WTC11 (cell line): ENCODE measurements around the gene DPP4. TPM values are rescaled to one million over a fixed set of nuclear protein-coding genes. Genes with fewer than 3 reads are reported as not detected.
"Not testable (repeated sequence)": the region's sequence is repeated elsewhere in the genome, so short reads cannot be mapped to it uniquely, and the experiment has no call there.

Experiments
- ATAC-seq: fragments of 200-7000 bp; cut with Tn5 transposase; 2 replicates; pipeline ENCODE4 v1.10.0; 2021; ENCODE audit warnings: mild to moderate bottlenecking, moderate library complexity
- CTCF ChIA-PET: fragments of 300-600 bp; sonication (Branson Sonifier 250); formaldehyde crosslinking; loops from one replicate; lab custom pipeline; 2021; ENCODE audit warnings: antibody characterized with exemption; lab: Charles Lee
- POLR2A ChIA-PET: fragments of 350-600 bp; sonication (Branson Sonifier 250); formaldehyde crosslinking; loops from one replicate; lab custom pipeline; 2021; ENCODE audit warnings: antibody characterized with exemption; lab: Charles Lee
- DNase-seq: peaks from one replicate; pipeline ENCODE4 v3.0.0; 2021; ENCODE audit warnings: low spot score
- H3K27ac Mint-ChIP-seq: 2 replicates; pipeline ENCODE4 v1.8.0; 2021; ENCODE audit warnings: mixed read lengths
- H3K27me3 Mint-ChIP-seq: 2 replicates; pipeline ENCODE4 v1.8.0; 2021; ENCODE audit warnings: low read depth, mild to moderate bottlenecking, moderate library complexity, mixed read lengths
- H3K36me3 Mint-ChIP-seq: 2 replicates; pipeline ENCODE4 v1.8.0; 2021; ENCODE audit warnings: mixed read lengths
- H3K4me1 Mint-ChIP-seq: 2 replicates; pipeline ENCODE4 v1.8.0; 2022; ENCODE audit warnings: mixed read lengths
- H3K4me3 Mint-ChIP-seq: 2 replicates; pipeline ENCODE4 v1.8.0; 2021; ENCODE audit warnings: mild to moderate bottlenecking, moderate library complexity, mixed read lengths
- H3K9me3 Mint-ChIP-seq: 2 replicates; pipeline ENCODE4 v1.8.0; 2021; ENCODE audit warnings: mixed read lengths
- FOXJ3 ChIP-seq: sonication (generic); formaldehyde crosslinking; IDR thresholded peaks from 2 replicates; pipeline ENCODE4 v1.9.0; 2021; ENCODE audit warnings: missing genetic modification reagents, mild to moderate bottlenecking, borderline replicate concordance
- FOXK1 ChIP-seq: sonication (generic); formaldehyde crosslinking; IDR thresholded peaks from 2 replicates; pipeline ENCODE4 v1.8.0; 2022; ENCODE audit warnings: mild to moderate bottlenecking, moderate library complexity, missing genetic modification reagents
- FOXP1 ChIP-seq: sonication (generic); formaldehyde crosslinking; IDR thresholded peaks from 2 replicates; pipeline ENCODE4 v1.8.0; 2022; ENCODE audit warnings: missing genetic modification reagents, mild to moderate bottlenecking, moderate library complexity, borderline replicate concordance
- GABPB1 ChIP-seq: sonication (generic); formaldehyde crosslinking; IDR thresholded peaks from 2 replicates; pipeline ENCODE4 v1.8.1; 2023; ENCODE audit warnings: mild to moderate bottlenecking, missing genetic modification reagents
- HMGA2 ChIP-seq: fragments of 250-450 bp; sonication (Bioruptor Pico); IDR thresholded peaks from 2 replicates; pipeline ENCODE4 v1.4.0; 2021; ENCODE audit warnings: mild to moderate bottlenecking, moderate library complexity
- JUN ChIP-seq: sonication (generic); formaldehyde crosslinking; IDR thresholded peaks from 2 replicates; pipeline ENCODE4 v1.8.0; 2023; ENCODE audit warnings: mild to moderate bottlenecking, missing genetic modification reagents
- KAT7 ChIP-seq: sonication (generic); formaldehyde crosslinking; IDR thresholded peaks from 2 replicates; pipeline ENCODE4 v1.8.1; 2023; ENCODE audit warnings: missing genetic modification reagents, mild to moderate bottlenecking, borderline replicate concordance
- NR1H2 ChIP-seq: sonication (generic); formaldehyde crosslinking; IDR thresholded peaks from 2 replicates; pipeline ENCODE4 v1.9.0; 2021; ENCODE audit warnings: mild to moderate bottlenecking, moderate library complexity, missing genetic modification reagents
- PRRX2 ChIP-seq: fragments of 250-450 bp; sonication (Bioruptor Pico); IDR thresholded peaks from 2 replicates; pipeline ENCODE4 v1.8.0; 2021; ENCODE audit warnings: mild to moderate bottlenecking
- RORB ChIP-seq: fragments of 250-450 bp; sonication (Bioruptor Pico); IDR thresholded peaks from 2 replicates; pipeline ENCODE4 v1.9.0; 2021; ENCODE audit warnings: mild to moderate bottlenecking
- SOX15 ChIP-seq: fragments of 250-450 bp; sonication (Bioruptor Pico); IDR thresholded peaks from 2 replicates; pipeline ENCODE4 v1.9.0; 2021; ENCODE audit warnings: mild to moderate bottlenecking
- TEAD1 ChIP-seq: sonication (generic); formaldehyde crosslinking; IDR thresholded peaks from 2 replicates; pipeline ENCODE4 v1.8.0; 2022; ENCODE audit warnings: mild to moderate bottlenecking, missing genetic modification reagents
- TEAD4 ChIP-seq: sonication (generic); formaldehyde crosslinking; IDR thresholded peaks from 2 replicates; pipeline ENCODE4 v1.8.0; 2022; ENCODE audit warnings: mild to moderate bottlenecking, missing genetic modification reagents
- ZNF317 ChIP-seq: sonication (generic); formaldehyde crosslinking; IDR thresholded peaks from 2 replicates; pipeline ENCODE4 v1.8.1; 2023; ENCODE audit warnings: low read depth, mild to moderate bottlenecking, moderate library complexity, missing genetic modification reagents, borderline replicate concordance
- ZNF416 ChIP-seq: fragments of 250-450 bp; sonication (Bioruptor Pico); IDR thresholded peaks from 2 replicates; pipeline ENCODE4 v1.9.0; 2021; ENCODE audit warnings: mild to moderate bottlenecking, inconsistent platforms
- ZNF423 ChIP-seq: fragments of 250-450 bp; sonication (Bioruptor Pico); IDR thresholded peaks from 2 replicates; pipeline ENCODE4 v2.1.2; 2022; ENCODE audit warnings: mild to moderate bottlenecking, moderate library complexity
- total RNA-seq: library from RNA; stranded (reverse); gene quantifications from 3 replicates; pipeline ENCODE4 v1.2.3, GENCODE V29; 2021
- TF ChIP-seq, protein P1 (sequence below): fragments of 250-450 bp; sonication (Bioruptor Pico); IDR thresholded peaks from 2 replicates; pipeline ENCODE4 v1.9.0; 2021; ENCODE audit warnings: mild to moderate bottlenecking
- TF ChIP-seq, protein P2 (sequence below): sonication (generic); formaldehyde crosslinking; IDR thresholded peaks from 2 replicates; pipeline ENCODE4 v1.8.1; 2023; ENCODE audit warnings: mild to moderate bottlenecking, moderate library complexity, missing genetic modification reagents
- TF ChIP-seq, protein P3 (sequence below): sonication (generic); formaldehyde crosslinking; IDR thresholded peaks from 2 replicates; pipeline ENCODE4 v1.8.1; 2022; ENCODE audit warnings: low read depth, mild to moderate bottlenecking, moderate library complexity, missing genetic modification reagents, borderline replicate concordance
- TF ChIP-seq, protein P4 (sequence below): sonication (generic); formaldehyde crosslinking; IDR thresholded peaks from 2 replicates; pipeline ENCODE4 v1.8.1; 2023; ENCODE audit warnings: mild to moderate bottlenecking, missing genetic modification reagents, moderate library complexity
- TF ChIP-seq, protein P5 (sequence below): sonication (generic); formaldehyde crosslinking; IDR thresholded peaks from 2 replicates; pipeline ENCODE4 v1.8.1; 2022; ENCODE audit warnings: mild to moderate bottlenecking, missing genetic modification reagents, moderate library complexity, borderline replicate concordance
- TF ChIP-seq, protein P6 (sequence below): sonication (generic); formaldehyde crosslinking; IDR thresholded peaks from 2 replicates; pipeline ENCODE4 v1.8.1; 2023; ENCODE audit warnings: mild to moderate bottlenecking, missing genetic modification reagents

Gene DPP4
- total RNA-seq, 1 experiment from 2014 or later, result 3.6 TPM

DNA sequence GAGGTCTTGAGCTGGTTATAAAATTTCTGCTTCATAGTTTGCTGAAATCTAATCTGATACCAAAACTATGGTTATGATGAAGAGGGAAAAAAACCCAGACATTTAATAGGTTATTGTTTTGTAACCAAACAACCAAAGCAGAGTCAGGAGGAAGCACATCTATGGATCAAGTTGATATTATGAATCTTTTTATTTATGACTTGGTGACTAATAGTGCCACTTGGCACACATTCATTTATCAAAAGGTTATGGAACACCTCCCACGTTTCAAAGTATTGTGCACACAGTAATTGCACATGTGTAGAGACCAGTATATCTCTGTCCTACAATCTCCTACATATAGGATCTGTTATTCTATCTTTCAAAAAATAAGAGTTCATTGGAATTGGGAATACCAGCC lies 93.0 kb downstream of the DPP4 start (continued):
- TF ChIP-seq ZNF317 (CRISPR knock-in tag) (no peak), FOXJ3 (CRISPR knock-in tag) (no peak), FOXK1 (CRISPR knock-in tag) (no peak), KAT7 (CRISPR knock-in tag) (no peak), ZNF416 (no peak), SOX15 (CRISPR knock-in tag) (no peak), ZNF423 (no peak)
- TF ChIP-seq, protein P1, sequence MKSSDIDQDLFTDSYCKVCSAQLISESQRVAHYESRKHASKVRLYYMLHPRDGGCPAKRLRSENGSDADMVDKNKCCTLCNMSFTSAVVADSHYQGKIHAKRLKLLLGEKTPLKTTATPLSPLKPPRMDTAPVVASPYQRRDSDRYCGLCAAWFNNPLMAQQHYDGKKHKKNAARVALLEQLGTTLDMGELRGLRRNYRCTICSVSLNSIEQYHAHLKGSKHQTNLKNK (CRISPR knock-in tag), result no peak
- TF ChIP-seq, protein P2, sequence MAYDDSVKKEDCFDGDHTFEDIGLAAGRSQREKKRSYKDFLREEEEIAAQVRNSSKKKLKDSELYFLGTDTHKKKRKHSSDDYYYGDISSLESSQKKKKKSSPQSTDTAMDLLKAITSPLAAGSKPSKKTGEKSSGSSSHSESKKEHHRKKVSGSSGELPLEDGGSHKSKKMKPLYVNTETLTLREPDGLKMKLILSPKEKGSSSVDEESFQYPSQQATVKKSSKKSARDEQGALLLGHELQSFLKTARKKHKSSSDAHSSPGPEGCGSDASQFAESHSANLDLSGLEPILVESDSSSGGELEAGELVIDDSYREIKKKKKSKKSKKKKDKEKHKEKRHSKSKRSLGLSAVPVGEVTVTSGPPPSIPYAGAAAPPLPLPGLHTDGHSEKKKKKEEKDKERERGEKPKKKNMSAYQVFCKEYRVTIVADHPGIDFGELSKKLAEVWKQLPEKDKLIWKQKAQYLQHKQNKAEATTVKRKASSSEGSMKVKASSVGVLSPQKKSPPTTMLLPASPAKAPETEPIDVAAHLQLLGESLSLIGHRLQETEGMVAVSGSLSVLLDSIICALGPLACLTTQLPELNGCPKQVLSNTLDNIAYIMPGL (CRISPR knock-in tag), result no peak
- TF ChIP-seq, protein P3, sequence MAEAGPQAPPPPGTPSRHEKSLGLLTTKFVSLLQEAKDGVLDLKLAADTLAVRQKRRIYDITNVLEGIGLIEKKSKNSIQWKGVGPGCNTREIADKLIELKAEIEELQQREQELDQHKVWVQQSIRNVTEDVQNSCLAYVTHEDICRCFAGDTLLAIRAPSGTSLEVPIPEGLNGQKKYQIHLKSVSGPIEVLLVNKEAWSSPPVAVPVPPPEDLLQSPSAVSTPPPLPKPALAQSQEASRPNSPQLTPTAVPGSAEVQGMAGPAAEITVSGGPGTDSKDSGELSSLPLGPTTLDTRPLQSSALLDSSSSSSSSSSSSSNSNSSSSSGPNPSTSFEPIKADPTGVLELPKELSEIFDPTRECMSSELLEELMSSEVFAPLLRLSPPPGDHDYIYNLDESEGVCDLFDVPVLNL (CRISPR knock-in tag), result no peak
- TF ChIP-seq, all 79 proteins: peak for 0

DNA sequence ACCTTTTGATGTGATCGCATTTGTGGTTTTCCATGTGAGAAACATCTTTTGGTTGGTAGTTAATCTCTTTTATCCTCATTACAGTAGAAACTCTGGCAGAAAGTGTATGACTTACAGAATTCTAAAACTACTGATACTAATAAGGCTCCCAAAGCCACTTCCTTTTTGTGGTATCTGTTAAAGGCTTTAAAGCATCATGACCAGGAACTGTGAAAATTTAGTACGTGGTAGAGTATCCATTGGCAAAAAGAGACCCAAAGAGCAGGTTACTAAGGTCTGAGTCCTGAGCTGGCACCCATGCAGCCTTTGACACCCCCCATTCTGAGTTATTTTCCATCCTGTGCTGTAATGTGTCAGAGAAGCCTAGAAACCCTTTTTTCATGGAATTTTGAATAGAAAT lies 94.5 kb downstream of the DPP4 start:
- no peaks in the 10 kb centered on the region for H3K27me3 Mint-ChIP-seq
- H3K4me3 Mint-ChIP-seq, result no peak overlapping the region
- ATAC-seq, result no peak
- no peaks in the 10 kb centered on the region for H3K9me3 Mint-ChIP-seq
- TF ChIP-seq HMGA2 (CRISPR knock-in tag) (no peak), FOXP1 (CRISPR knock-in tag) (no peak), RORB (CRISPR knock-in tag) (no peak)
- TF ChIP-seq, protein P3 (CRISPR knock-in tag), result no peak
- TF ChIP-seq, protein P4, sequence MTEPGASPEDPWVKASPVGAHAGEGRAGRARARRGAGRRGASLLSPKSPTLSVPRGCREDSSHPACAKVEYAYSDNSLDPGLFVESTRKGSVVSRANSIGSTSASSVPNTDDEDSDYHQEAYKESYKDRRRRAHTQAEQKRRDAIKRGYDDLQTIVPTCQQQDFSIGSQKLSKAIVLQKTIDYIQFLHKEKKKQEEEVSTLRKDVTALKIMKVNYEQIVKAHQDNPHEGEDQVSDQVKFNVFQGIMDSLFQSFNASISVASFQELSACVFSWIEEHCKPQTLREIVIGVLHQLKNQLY (CRISPR knock-in tag), result no peak
- TF ChIP-seq, protein P1 (CRISPR knock-in tag), result no peak
- DNase-seq, result no peak
- H3K36me3 Mint-ChIP-seq, result no peaks in the 10 kb centered on the region
- no peak overlapping the region for H3K27ac Mint-ChIP-seq
- POLR2A ChIA-PET, result no interaction called here
- peaks cover 6% of the 10 kb centered on the region for H3K4me1 Mint-ChIP-seq
- CTCF ChIA-PET, result interaction anchor here (1.3 kb wide), 1 partner anchor 8 kb away, joined by 4 read pairs; no protein-coding TSS in a partner anchor

DNA sequence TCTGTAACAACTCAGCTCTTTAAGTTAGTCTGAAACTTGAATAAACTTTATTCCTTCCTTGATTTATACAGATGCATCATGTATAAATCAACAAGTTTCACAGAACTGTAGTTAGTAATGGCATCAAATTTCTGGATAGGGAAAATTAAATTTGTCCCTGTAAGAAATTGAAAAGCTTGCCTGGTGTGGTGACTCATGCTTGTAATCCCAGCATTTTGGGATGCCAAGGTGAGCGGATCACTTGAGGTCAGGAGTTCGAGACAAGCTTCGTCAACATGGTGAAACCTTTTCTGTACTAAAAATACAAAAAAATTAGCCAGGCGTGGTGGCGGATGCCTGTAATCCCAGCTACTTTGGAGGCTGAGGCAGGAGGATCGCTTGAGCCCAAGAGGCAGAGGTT lies 96.1 kb downstream of the DPP4 start:
- H3K36me3 Mint-ChIP-seq, H3K27ac Mint-ChIP-seq, DNase-seq, H3K27me3 Mint-ChIP-seq, ATAC-seq, H3K4me3 Mint-ChIP-seq, H3K9me3 Mint-ChIP-seq, H3K4me1 Mint-ChIP-seq: not testable (repeated sequence)
- CTCF ChIA-PET, result interaction anchor here (0.9 kb wide), 1 partner anchor 11 kb away, joined by 6 read pairs; no protein-coding TSS in a partner anchor
- POLR2A ChIA-PET, result interaction anchor here (0.6 to 0.7 kb wide), 2 partner anchors 359 to 483 kb away, joined by 3 read pairs; no protein-coding TSS in a partner anchor

DNA sequence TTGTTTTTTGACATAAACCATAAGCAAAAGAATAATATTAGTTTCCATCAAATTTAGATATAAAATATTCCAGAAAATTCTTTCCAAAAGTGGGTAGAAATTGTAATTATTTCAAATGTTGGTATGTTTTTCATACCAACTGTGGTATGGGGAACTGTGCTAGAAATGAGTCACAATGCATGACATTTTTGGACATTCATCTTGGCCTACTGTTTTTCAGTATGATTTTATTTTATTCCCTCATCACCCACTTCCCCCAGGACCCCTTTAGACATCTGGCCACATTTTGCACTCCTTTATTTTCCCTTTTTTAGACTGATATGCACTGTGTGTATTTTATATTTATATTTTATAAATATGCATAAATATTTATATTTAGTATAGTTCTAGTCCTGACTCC lies 97.1 kb downstream of the DPP4 start:
- Mint-ChIP-seq H3K9me3 (no peaks in the 10 kb centered on the region), H3K4me3 (no peak overlapping the region), H3K27me3 (no peaks in the 10 kb centered on the region), H3K27ac (no peak overlapping the region), H3K4me1 (peaks cover 9% of the 10 kb centered on the region), H3K36me3 (no peaks in the 10 kb centered on the region)
- TF ChIP-seq NR1H2 (CRISPR knock-in tag) (no peak), TEAD4 (no peak), PRRX2 (CRISPR knock-in tag) (no peak), TEAD1 (CRISPR knock-in tag) (no peak), GABPB1 (no peak), JUN (CRISPR knock-in tag) (no peak)
- TF ChIP-seq, protein P5, sequence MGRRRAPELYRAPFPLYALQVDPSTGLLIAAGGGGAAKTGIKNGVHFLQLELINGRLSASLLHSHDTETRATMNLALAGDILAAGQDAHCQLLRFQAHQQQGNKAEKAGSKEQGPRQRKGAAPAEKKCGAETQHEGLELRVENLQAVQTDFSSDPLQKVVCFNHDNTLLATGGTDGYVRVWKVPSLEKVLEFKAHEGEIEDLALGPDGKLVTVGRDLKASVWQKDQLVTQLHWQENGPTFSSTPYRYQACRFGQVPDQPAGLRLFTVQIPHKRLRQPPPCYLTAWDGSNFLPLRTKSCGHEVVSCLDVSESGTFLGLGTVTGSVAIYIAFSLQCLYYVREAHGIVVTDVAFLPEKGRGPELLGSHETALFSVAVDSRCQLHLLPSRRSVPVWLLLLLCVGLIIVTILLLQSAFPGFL (CRISPR knock-in tag), result no peak
- TF ChIP-seq, protein P6, sequence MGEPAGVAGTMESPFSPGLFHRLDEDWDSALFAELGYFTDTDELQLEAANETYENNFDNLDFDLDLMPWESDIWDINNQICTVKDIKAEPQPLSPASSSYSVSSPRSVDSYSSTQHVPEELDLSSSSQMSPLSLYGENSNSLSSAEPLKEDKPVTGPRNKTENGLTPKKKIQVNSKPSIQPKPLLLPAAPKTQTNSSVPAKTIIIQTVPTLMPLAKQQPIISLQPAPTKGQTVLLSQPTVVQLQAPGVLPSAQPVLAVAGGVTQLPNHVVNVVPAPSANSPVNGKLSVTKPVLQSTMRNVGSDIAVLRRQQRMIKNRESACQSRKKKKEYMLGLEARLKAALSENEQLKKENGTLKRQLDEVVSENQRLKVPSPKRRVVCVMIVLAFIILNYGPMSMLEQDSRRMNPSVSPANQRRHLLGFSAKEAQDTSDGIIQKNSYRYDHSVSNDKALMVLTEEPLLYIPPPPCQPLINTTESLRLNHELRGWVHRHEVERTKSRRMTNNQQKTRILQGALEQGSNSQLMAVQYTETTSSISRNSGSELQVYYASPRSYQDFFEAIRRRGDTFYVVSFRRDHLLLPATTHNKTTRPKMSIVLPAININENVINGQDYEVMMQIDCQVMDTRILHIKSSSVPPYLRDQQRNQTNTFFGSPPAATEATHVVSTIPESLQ, result no peak
- DNase-seq (no peak), ATAC-seq (no peak)
- ChIA-PET POLR2A (no interaction called here), CTCF (no interaction called here)
